HG02885 (cell line): ENCODE data around the gene LRP6.
"Not testable (repeated sequence)": the region's sequence is repeated elsewhere in the genome, so short reads cannot be mapped to it uniquely, and the experiment has no call there.

Experiments used
- ATAC-seq: cut with Tn5 transposase; IDR thresholded peaks from one replicate; pipeline ENCODE4 v1.9.1; 2021; ENCODE audit warnings: mild to moderate bottlenecking; ENCODE audit not compliant: unreplicated experiment, poor library complexity

The LRP6 gene

DNA sequence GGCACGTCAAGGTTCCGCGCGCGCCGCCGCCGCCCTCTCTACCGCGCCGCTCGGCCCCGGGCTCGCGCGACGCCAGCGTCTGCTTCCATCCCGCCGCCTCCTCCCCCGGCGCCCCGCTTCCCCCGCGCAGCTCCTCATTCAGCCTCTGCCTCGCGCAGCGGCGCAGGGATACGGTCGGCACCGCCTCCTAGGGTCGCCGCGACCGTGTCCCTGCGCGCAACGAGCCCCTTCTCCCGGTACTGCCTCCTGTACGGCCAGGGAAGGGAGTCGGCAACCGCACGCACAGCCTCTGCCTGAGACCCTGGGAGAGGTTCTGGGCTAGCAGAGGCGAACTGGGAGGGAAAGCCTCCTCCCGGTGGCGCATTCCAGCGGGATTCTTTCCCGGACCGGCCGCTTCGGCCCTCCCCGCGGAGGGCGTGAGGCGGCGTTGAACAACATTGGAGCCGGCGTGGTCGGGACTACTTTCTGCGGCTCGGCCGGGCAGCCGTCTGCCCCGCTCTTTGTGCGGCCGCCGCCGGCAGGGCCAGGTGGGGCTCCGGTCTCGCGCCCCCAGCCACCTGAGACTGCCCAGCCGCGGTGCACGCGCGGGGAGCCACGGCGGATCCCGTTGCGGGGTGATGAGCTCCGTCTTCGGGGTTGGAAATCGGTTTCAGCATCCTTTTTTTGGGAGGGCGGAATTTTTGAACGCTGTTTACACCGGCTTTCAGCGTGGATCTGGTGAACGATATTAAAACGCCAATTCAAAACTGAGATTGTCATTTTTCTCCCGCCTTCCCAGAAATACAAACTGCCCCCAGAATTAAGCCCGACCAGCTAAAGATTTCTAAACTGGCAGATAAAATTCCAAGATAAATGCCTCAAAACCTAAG, at the start of gene LRP6:
LRP6 (minus strand) TSS at position 172 of the 869 bp plus-strand sequence. CDS start 309 bp downstream, outside the sequence.
- ATAC-seq: peak; percentile 87

DNA sequence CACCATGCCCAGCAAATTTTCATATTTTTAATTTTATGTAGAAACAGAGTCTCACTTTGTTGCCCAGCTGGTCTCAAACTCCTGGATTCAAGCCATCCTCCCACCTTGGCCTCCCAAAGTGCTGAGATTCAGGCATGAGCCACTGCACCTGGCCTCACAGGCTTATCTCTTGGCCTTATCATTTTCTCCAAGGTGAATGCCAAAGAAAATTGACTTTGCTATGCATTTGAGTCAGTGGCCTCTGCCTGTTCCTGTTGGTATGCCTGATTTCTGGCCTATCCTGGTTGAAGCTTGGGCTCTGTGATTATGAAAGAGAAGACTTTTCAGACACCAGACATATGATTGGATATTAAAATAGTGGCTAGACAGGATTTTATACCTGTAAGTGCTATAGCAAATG, 49.0 kb upstream of the LRP6 start:
- no peak for ATAC-seq

DNA sequence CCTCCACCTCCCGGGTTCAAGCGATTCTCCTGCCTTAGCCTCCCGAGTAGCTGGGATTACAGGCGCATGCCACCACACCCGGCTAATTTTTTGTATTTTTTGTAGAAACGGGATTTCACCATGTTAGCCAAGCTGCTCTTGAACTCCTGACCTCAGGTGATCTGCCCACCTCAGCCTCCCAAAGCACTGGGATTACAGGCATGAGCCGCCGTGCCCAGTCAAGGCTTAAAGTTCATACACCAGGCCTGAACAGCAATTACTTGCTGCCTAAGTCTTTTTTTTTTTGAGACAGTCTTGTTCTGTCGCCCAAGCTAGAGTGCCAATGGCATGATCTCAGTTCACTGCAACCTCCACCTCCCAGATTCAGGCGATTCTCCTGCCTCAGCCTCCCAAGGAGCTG, 43.9 kb upstream of the LRP6 start:
- not testable (repeated sequence) for ATAC-seq

DNA sequence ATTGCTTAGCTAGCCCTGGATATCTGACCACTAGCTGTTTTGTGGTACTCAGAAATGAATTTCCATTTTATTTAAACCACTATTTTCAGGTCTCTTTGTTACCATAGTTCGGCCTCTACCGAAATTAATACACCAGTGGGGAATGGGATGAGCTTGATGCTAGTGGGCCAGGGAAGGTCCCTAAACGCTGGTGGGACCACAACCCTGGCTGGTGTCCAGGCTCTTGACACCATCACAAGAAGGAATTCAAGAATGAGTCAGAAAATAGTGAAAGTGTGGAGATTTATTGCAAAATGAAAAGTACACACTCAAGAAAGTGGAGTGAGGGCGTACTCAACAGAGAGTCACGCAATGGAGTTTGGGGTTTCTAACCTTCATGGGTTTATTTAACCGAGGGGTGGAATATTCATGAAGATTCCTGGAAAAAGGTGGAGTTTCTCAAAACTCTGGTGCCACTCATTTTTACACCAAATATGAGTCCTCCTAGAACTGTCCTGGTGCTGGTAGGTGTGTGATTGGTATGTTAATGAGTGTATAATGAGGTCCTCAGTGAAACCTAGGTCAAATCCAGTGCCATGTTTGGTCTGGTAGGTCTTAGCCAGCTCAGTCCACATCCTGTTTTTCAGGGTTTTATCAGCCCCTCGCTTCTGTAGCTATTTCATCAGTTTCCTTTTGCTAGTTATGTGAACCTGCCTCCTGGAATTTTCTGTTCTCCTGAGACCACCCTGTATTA, 38.9 kb upstream of the LRP6 start:
- no peak for ATAC-seq

DNA sequence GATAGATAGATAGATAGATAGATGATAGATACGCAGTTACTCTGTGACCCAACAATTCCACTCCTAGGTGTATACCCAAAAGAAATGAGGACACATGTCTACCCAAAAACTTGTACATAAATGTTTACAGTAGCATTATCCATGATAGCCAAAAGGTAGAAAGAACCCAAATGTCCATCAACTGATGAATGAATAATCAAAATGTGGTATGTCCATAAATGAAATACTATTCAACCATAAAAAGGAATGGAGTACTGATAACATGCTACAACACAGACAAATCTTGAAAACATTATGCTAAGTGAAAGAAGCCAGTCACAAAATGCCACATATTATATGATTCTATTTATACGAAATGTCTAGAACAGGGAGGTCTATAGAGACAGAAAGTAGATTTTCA, 36.1 kb upstream of the LRP6 start:
- ATAC-seq: no peak

DNA sequence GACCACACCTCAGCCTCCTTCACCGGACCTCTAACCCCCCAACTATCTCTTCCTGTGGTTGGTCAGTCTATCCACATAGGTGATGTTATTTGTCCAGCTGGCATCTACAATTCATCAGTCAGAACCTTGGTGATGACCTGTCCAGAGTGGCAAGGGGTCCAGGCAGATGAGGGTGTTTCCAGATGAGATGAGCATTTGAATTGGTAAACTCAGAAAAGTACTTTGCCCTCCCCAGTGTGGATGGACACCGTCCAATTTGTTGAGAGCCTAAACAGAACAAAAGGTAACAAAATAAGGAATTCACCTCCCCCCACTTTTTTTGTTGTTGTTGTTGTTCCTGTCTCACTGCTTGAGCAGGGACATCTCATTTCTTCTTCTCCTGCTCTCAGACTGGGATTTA, 34.3 kb upstream of the LRP6 start:
- no peak for ATAC-seq

DNA sequence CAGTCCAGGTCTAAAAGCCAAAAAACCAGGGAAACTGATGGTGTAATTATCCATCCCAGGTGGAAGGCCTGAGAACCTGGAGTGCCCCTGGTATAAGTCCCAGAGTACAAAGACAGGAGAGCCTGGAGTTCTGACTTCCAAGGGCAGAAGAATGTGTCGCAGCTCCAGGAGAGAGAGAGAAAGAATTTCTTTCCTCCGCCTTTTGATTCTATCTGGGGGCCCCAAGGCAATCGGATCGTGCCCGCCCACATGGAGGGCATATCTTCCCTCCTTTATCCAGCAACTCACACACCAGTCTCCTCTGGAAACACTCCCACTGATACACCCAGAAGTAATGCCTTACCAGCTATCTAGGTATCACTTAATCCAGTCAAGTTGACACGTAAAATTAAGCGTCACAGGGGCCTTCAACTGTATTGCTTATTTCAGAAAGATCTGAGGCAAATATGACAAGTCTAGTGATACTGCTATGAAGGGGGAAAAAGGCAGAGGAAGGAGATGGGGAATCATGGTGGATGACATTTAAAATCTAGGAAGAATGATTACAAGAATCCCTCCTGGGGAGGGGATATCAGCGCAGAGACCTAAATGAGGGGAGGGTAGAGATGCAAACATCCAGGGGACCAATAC, 30.5 kb upstream of the LRP6 start:
- no peak for ATAC-seq

DNA sequence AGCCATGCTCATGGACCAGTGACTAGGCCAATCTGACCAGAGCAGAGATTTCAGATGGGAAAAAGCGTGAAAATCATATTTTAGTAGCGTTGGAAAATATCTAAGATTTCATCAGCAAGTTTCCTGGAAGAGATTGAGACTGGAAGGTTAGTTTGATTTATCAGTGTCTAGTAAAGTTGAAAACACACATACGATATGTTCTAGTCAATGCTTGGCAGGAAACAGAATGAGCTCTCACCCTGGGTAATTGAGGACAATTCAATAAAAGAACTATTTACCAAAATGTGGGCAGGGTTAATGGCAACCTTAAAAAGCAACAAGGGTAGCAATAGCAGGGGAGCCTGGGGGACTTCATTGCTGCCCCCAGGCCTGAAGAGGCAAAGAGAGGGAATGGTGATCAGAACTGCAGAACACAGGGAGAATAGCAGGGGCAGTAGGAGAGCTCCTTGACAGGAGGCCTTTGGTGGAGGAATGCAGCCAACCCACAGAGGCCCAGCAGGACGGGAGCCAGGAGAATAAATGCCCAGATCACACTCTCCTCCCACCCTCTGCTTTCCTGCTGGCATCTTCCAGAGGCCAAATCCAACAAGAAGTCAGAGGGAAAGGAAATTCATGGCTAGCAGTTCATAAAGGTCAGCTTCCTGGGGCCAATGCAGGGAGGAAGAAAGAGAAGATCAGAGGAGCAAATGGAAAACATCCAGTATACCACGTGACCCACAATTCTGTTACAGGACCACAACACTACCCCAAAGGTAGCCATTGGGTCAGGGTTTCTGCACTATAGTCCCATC, 27.6 kb upstream of the LRP6 start:
- ATAC-seq: no peak

DNA sequence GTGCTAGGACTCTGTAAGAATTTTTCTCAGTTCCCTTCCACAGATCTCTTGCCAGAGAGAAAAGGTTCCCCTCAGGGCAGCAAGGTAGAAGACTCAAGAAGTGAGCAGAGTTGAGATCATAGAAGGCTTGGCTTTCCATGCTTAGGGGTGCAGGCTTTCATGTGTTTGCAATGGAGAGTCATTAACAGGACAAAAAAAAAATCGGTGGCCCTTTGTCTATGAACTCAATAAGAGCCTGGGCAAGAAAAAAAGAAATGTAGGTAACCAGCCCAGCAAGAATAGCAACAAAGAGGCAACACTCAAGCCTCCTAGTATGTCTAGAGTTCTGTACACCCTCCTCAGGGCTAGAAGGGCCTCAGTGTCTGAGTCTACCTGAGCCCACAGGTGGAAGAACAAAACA, 23.4 kb upstream of the LRP6 start:
- ATAC-seq: no peak

DNA sequence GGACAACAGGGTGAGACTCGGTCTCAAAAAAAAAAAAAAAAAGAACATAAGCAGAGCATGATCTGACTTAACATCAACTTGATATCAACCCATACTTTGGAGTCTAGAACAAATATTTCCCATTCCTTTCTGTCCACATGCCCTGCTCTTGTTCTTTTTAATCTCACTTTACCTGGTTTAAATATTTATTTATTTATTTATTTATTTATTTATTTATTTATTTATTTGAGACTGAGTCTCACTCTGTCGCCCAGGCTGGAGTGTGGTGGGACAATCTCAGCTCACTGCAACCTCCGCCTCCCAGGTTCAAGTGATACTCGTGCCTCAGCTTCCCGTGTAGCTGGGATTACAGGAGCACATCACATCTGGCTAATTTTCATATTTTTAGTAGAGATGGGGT, 19.6 kb upstream of the LRP6 start:
- no peak for ATAC-seq

DNA sequence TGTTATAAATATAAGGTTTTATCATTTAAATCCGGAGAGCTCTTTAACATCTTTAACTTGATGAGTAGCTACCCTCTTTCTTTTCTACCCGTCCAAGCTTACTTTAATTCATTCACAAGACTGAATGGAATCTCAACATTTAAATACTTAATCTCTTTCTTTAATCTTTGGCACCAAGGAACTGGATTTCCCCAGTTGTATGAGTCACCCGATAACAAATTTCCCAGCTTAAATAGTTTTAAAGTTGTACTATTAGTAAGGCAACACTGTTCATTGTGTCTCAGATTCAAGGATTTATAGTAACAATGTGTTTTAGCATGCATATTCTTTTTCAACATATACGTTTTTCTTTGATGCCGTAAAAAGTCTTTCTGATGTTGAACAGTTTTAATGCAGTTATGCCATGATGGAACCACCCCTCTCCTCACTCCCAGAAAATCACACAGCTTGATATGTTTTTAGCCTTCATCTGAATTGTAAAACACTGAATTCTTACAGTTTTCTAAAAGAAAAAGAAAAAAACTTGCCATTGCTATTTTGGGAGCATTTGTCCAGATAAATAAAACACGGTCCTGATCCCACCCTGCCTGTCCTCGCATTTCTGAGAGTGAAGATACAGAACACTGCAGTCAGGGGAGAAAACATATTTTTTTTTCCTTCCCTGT, 16.0 kb upstream of the LRP6 start:
- no peak for ATAC-seq

DNA sequence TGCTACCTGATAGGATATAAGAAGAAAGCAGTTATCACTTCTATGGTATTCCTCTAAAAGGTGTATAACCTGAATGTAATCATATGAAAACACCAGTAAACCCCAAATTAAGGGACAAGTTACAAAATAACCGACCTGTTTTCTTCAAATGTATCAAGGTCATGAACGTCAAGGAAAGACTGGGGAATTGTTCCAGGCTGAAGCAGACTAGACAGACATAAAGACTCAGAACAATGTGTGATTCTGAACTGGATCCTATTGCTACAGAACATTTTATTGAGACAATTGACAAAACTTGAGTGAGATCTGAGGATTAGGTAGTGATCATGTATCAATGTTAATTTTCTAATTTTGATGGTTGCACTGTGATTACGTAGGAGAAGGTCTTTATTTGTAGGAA, 15.4 kb upstream of the LRP6 start:
- no peak for ATAC-seq

DNA sequence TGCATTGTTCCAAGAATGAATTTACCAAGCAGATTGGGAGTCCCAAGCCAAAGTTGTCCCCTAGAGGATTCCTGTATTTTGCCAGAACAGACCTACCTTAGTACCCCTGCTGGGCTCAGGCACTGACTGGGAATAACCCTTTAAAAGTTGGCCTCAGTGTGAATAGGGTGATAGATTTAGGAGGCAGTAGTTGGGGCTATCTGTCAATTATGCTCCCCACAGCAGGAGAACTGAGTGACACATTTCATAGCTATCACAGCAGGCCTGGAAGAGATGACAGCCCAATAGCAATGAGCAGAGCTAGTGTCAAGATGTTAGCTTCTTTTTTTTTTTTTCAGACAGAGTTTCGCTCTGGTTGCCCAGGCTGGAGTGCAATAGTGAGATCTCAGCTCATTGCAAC, 14.3 kb upstream of the LRP6 start:
- ATAC-seq: no peak

DNA sequence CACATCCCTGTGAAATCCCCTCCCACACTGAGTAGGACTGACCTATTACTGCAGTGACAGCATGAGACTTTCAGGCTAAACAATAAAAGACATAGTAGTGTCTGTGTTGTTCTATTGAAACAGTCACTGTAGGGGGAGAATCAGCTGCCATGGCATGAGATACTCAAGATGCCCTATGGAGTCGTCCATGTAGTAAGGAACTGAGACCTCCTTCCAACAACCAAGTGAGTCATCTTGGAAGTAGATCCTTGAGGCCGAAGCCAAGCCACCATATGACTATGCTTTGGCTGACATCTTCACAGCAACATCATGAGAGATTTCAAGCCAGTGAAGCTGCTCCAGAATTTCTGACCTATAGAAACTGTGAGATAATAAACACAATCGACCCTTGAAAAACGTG, 12.1 kb upstream of the LRP6 start:
- ATAC-seq: no peak

DNA sequence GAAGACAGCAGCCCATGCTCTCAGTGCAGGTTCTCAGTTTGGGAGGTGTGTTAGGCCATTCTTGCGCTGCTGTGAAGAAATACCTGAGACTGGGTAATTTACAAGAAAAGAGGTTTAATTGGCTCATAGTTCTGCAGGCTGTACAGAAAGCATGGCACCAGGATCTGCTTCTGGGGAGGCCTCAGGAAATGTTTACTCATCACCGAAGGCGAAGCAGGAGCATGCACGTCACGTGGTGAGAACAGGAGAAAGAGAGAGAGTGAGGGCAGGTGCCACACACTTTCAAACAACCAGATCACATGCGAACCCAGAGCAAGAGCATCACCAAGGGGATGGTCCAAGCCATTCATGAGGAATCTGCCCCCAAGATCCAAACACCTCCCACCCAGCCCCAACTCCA, 9.0 kb upstream of the LRP6 start:
- ATAC-seq: no peak

DNA sequence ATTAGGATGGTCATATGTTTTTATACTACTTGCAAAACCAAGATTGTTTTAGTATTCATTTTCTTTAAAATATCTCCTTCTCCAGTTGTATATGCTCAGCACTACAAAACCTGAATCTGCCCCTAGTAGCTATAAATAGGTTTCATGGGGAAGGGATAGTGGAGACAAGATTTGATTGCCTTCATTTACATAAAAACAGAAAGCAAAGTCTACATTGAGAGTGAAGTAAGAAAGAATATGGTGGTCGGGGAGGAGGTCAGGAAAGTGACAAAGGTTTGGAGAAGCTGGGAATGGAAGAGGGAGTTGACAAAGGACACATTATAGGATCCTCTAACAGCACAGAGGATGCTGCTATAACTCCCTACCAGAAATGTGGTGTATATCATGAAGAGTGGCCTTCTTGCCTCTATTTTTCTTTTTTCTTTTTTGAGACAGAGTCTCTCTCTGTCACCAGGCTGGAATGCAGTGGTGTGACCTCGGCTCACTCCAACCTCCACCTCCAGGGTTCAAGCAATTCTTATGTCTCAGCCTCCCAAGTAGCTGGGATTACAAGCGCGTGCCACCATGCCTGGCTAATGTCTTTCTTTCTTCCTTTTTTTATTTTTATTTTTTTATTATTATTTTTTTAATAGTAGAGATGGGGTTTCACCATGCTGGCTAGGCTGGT, 6.6 kb upstream of the LRP6 start:
- ATAC-seq: no peak

DNA sequence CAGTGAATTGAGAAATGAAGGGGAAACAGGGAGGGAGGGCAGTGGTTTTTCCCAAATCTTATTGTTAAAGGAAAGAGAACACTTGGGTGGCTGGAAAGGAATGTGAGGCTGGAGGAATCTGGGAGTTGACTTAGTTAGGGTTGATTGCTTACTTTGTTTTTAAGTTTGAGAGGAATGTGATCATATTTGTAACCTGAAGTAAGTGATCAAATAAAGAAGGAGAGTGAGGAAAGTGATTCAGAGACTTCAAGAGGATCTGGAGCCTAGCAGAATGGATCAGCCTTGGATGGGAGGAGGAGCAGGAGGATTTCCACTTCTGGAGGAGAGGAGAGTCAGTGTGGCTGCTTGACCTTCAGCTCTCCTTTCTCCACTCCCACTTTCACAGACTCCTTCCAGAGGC, 6.0 kb upstream of the LRP6 start:
- ATAC-seq: no peak

DNA sequence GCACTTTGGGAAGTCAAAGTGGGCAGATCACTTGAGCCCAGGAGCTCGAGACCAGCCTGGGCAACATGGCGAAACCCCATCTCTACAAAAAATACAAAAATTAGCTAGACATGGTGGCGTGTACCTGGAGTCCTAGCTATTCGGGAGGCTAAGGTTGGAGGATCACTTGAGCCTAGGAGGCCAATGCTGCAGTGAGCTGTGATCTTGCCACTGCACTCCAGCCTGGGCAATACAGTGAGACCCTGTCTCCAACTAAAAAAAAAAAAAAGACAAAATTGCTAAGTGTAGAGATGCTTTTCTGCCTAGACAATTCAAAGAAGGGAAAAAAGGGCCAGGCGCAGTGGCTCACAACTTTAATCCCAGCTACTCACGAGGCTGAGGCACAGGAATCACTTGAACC, 3.4 kb upstream of the LRP6 start:
- ATAC-seq: no peak

DNA sequence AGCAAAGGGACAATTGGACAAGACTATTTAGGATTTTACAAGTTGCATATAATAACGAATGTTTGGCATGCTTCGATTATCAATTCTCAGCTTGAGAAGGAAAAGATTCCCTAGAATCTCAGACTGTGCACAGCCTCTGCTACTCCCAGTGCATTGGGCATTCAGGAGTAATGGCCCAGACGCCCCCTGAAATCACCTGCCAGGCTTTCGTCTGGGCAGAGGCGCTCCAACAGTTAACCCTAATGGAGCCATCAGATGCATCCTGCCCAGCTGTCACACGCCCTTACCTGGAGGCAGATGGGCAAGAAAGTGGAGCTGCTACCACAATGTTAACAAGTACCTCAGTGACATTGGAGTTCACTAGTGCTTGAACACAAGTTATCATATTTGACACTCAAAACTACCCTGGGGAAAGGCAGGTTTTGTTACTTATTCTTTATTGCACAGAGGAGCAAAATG, 927 bp upstream of the LRP6 start:
- no peak for ATAC-seq
